HG02938 (cell line): ENCODE results near the gene FOXE3.
"Not testable (repeated sequence)": the region's sequence is repeated elsewhere in the genome, so short reads cannot be mapped to it uniquely, and the experiment has no call there.

ENCODE experiments used
- ATAC-seq: cut with Tn5 transposase; IDR thresholded peaks from one replicate; pipeline ENCODE4 v1.9.1; 2021; ENCODE audit warnings: mild to moderate bottlenecking, moderate library complexity; ENCODE audit not compliant: unreplicated experiment

The FOXE3 gene

DNA sequence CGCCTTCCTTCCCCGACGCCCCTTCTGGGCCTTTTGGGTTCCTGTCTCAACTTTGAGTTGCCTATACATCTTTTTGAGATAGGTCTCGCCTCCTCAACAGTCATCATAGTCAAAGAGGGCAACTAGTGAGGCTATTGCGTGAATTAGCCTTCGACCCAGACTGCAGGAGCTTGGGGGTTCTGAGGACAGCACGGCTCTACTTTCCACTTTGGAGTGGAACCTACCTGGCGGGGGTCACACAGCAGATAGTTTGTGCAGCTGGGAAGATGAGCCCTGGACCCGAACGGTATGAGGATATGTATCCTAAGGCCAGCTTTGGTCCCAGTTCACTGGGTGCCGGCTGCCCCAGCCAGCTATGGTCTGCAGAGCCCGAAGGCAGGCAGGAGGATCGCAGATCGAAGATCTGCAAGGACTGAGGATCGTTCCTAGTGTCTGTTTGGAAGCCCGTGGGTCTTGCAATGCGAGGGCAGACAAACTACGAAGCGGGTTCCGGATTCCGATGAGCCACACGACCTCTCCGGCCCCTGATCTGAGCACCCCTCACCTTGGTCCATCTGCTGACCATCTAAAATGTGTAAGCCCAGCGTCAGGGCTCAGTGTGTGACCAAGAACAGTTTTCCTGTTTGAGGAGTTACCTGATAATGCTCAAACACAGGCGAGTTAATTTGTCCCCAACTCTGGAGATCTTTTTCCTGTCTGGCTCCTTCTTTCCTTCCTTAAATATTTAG, 29.9 kb downstream of the FOXE3 start:
- ATAC-seq, result no peak

DNA sequence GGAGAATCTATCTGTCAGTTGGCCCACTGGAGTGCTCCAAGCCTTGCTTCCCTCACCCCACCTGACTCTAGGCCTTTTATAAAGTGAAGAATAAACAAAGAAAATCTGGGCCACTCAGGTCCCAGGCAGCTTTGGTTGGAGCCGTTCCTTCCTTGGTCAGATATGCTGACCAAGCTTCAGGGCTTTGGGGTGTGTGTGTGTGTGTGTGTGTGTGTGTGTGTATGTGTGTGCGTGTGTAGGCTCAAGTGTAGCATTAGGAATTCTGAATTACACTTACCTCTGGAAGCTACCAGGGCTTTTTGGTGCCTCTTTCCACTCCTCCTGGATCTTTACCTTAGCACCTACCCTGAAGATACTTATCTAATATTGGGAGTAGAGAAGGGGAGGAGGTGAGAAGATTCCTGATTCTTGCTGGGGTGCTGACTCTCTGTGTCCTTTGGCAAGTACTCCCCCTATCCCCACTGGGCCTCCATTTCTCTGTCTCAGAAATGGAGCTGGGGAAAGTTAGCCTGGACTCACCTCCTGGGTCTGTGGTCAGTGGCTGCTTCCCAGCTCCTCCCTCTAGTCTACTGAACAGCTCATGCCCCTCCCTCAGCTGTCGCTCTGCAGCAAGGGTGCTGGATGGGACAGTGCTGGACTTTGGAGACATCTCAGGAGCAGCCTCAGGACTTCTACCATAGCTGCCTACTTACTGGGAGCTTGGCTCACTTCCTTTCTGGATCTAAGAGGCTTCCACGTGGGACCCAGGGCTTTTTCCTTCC, 32.6 kb downstream of the FOXE3 start:
- no peak for ATAC-seq

DNA sequence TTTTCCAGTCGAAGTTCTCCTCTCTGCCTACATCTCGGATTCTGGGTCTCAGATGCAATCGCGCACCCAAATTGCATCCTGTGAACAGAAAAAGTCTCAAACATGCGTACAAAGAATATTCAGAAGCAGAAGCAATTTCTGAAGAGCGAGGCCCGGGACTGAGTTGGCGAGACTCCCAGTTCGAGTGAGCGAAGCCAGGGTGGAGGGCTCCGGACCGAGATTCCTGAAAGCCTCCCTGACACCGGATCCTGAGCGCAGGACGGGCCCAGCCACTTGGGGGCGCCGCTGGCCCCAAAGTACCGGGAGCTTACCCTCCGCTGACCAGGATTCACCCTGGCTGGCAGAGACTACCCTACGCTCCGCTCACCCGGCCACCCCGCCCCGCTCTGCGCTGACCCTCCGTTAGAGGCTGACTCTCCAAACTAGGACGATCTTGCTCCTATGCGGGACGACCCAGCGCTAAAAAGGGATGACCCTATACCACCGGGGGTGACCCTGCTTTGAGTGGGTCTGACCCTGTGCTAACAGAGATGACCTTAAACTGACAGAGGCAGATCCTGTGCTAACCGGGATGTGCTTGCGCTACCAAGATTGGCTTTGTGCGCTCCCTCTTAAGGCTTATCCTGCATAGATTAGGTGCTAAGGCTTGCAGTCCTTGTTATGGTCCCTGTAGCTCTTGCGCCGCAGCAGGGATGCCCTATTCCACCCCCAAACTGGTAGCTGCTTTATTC, 33.9 kb downstream of the FOXE3 start:
- ATAC-seq, result no peak

DNA sequence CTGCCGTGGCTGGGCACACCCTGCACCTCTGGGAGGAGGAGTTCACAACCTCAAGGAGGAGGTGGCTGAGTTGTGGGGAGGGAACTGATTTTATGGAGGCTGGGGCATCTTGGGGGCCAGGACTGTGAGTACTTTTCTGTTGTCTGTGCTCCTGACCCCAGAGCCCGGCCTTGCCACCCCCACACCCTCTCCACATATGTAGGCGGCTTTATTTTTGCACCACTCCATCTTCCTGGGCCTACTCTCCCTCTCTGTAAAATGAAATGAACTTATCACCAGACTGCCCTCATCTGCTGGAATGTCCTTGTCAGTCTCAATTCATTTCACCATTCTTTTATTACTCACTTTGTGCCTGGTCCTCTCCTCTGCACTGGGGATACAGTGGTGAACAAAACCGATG, 34.5 kb downstream of the FOXE3 start:
- no peak for ATAC-seq

DNA sequence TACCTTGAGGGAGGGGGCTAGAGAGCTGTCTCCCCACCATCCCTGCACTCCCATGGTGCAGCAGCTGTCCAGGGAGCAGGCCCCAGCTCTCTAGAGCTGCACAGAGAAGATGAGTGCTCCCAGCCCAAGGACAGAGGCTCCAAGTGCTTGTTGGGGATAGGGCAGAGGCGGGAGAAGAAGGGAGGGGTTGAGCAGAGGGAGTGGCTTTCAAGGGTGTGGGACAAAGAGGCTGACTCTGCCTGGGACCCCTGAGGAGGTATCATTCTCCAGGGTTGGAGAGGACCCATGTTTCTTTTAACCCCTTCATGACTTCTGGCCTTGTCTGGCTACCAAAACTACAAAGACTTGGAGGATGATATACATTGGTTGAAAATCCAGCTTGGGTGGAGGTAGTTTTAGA, 36.3 kb downstream of the FOXE3 start:
- no peak for ATAC-seq

DNA sequence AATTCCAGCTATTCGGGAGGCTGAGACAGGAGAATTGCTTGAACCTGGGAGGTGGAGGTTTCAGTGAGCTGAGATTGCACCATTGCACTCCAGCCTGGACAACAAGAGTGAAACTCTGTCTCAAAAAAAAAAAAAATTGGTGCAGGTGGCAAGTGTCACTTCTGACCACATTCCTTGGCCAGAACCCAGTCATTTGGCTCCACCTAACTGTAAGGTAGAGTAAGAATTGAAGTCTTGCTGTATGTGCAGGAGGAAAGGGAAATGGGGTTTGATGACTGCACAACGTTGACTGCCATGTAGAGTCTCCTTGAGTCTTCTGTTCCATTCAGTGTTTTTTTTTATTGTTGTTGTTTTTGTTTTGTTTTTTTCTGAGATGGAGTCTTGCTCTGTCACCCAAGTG, 37.8 kb downstream of the FOXE3 start:
- not testable (repeated sequence) for ATAC-seq

DNA sequence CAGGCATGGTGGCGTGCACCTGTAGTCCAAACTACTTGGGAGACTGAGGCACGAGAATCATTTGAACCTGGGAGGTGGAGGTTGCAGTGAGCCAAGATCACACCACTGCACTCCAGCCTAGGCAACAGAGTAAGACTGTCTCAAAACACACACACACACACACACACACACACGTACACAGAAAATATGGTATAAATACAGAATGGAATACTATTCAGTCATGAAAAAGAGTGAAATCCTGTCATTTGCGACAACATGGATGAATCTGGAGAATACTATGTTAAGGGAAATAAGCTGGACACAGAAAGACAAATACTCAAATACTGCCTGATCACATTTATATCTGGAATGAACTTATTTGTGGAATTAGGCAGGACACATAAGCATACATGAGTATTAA, 40.2 kb downstream of the FOXE3 start:
- no peak for ATAC-seq

DNA sequence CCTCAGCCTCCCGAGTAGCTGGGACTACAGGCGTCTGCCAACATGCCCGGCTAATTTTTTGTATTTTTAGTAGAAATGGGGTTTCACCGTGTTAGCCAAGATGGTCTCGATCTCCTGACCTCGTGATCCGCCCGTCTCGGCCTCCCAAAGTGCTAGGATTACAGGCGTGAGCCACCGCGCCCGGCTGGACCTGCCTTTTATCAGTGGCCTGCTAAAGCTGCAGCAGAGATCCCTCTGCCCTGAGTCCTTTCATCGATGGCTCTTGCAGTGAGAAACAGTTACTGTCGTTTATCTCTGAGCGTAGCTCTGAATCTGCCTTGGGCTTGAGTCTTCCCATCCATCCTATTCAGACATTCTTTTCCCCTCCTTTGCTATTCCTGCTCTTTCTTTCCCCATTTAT, 41.5 kb downstream of the FOXE3 start:
- ATAC-seq, result not testable (repeated sequence)

DNA sequence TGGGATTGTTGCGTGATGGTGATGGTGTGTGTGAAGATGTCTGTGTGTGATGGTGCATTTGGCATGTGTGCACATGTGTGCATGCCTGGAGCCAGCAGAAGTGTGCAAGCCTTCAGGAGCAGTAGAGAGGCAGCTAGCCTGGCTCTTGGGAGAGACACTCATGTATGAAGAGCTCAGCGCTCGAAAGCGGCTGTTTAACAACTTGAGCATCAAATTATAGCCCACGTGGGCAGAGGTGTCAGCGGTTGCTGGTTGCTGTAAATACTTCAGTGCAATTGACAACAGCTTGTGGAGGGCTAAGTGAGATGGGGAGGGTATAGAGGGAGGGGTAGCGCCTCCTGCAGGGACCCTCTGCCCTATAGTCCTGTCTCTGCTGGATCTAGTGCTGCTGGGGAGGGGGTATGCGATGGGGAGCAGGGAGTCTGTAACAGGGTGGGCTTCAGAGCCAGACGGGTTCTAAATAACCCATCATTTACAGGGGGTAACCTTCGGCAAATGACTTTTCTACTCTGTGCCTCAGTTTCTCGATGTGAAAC, 43.2 kb downstream of the FOXE3 start:
- no peak for ATAC-seq

DNA sequence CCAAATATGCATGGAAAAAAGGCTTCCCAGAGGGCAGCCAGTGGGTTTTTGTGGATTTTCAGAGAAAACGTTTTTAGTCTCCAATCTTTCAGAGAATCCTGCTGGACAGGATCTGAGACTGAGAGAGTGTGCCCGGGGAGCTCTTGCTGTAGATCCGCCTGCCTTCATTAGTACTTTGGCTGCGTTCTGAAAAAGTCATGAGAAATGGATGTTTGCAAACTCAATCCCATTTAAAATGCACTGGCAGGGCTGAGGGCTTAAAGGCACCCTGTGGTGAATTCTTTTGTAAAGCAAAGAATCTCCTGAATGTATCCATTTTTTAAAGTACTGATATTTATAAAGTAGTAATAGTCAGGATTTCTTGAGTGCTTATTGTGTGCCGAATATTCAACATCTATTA, 44.0 kb downstream of the FOXE3 start:
- ATAC-seq, result no peak

DNA sequence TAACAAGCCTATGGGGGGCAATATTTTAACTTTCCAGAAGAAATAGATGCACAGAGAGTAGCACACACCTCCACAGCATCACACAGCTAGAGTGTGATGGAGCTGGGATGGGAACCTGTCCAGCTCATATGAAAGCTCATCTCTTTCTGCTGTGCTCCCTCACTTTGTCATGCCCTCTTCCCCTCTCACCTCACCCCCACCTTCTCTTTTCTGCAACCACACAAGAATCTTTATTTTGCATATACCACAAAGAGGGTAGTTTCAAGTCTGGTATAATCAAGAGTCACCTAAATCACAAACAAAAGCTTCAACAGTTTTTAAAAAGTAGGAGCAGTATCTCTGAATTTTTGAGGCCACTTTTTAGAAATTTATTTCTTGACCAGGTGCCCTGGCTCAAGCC, 44.4 kb downstream of the FOXE3 start:
- no peak for ATAC-seq

DNA sequence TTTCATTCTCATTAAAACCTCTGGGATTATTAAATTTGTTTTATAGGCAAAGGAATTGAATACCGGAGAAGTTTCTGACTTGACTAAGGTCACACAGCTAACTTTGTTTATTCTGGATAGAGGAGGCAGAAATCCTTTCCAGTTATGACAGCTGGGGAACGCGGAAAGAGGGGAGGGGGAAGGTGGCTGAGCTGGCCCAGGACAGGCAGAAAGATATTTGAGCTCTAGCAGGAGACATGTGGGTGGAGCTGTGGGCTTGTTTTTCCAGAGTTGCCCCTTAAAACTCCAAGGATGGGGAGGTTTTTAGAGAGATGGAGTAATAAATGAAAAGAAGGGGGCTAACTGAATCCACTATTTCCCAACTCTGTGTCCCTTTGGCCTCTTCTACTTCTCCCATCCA, 49.5 kb downstream of the FOXE3 start:
- ATAC-seq, result no peak
